Stomach (tissue), 4 donors: ENCODE data around the gene TRDN.
"Not testable (repeated sequence)": the region's sequence is repeated elsewhere in the genome, so short reads cannot be mapped to it uniquely, and the experiment has no call there.

Experiments
- EP300 ChIP-seq: sonication (generic); formaldehyde crosslinking; IDR thresholded peaks from one replicate; pipeline ENCODE4 v1.6.1; 2017; ENCODE audit warnings: antibody characterized with exemption
- POLR2AphosphoS5 ChIP-seq, 3 donors: sonication (generic); formaldehyde crosslinking; IDR thresholded peaks; one replicate each; pipeline ENCODE4 v1.6.1; 2016; ENCODE audit warnings: antibody characterized with exemption in 3 of 3

DNA sequence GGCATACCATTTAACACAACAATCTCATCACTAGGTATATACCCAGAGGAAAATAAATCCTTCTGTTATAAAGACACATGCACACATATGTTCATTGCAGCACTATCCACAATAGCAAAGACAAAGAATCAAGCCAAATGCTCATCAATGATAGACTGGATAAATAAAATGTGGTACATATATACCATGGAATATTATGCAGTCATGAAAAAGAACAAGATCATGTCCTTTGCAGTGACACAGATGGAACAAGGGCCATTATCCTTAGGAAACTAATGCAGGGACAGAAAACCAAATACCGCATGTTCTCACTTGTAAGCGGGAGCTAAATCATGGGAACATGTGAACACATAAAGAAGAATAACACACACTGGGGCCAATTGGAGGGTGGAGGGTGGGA lies 322.3 kb downstream of the TRDN start:
- not testable (repeated sequence) for TF ChIP-seq EP300; POLR2AphosphoS5 (IDR thresholded peaks at IDR 0.05)
